Measurements from ENCODE around the gene TNS3. TPM values are rescaled to one million over a fixed set of nuclear protein-coding genes. Genes with fewer than 3 reads are reported as not detected.

The TNS3 gene
- total RNA-seq, 1 experiment from 2014 or later: 533 TPM

DNA sequence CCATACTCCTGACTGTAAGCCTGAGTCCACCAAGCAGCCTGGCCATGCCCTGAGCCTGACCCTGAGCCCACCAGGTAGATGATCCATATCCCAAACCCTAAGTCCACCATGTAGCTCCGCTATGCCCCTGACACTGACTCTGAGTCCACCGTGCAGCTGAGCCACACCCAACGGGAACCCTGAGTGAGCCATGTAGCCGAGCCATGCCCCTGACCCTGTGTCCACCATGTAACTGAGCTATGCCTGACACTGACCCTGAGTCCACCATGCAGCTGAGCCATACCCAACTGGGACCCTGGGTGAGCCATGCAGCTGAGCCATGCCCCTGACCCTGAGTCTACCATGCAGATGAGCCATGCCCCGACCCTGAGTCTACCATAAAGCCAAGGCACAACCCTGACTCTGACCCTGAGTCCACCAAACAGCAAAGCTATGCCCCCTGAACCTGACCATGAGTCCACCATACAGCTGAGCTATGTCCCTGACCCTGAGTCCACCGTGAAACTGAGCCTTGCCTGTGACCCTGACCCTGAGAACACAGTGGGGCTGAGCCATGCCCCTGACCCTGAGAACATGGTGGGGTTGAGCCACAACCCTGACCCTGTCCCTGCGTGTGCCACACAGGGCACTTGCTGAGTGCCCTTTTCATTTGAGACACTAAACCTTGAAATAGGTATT lies 299.8 kb downstream of the TNS3 start:
- no peaks in the 10 kb centered on the region for H3K4me1 ChIP-seq (ENCODE audit: control insufficient read depth, insufficient read depth, low read length)
- H3K9me3 ChIP-seq (ENCODE audit: control insufficient read depth, insufficient read depth, low read depth, low read length): no peaks in the 10 kb centered on the region
- peaks cover 64% of the 10 kb centered on the region for H3K36me3 ChIP-seq (ENCODE audit: control insufficient read depth, insufficient read depth, low read length)
- H3K27me3 ChIP-seq (ENCODE audit: control insufficient read depth, insufficient read depth, low read length): no peaks in the 10 kb centered on the region
- ChIA-PET POLR2A (no interaction called here), CTCF (no interaction called here)
- no TSS peak for BruUV-seq (replicated peaks)
- DNase-seq (ENCODE audit: low read depth, low spot score): no peak
- TF ChIP-seq SIN3A (IDR thresholded peaks at IDR 0.05; ENCODE audit: borderline replicate concordance, insufficient read depth, low read depth, low read length) (no peak), POLR2AphosphoS5 (IDR thresholded peaks at IDR 0.05; ENCODE audit: low read depth, low read length) (peak; percentile 35; the same call in 1 of the 2 replicates), TCF7L2 (IDR thresholded peaks at IDR 0.05; ENCODE audit: low read depth, low read length) (no peak)
- TF ChIP-seq, protein P1, sequence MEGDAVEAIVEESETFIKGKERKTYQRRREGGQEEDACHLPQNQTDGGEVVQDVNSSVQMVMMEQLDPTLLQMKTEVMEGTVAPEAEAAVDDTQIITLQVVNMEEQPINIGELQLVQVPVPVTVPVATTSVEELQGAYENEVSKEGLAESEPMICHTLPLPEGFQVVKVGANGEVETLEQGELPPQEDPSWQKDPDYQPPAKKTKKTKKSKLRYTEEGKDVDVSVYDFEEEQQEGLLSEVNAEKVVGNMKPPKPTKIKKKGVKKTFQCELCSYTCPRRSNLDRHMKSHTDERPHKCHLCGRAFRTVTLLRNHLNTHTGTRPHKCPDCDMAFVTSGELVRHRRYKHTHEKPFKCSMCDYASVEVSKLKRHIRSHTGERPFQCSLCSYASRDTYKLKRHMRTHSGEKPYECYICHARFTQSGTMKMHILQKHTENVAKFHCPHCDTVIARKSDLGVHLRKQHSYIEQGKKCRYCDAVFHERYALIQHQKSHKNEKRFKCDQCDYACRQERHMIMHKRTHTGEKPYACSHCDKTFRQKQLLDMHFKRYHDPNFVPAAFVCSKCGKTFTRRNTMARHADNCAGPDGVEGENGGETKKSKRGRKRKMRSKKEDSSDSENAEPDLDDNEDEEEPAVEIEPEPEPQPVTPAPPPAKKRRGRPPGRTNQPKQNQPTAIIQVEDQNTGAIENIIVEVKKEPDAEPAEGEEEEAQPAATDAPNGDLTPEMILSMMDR (IDR thresholded peaks at IDR 0.05): no peak
- TF ChIP-seq, protein P2, sequence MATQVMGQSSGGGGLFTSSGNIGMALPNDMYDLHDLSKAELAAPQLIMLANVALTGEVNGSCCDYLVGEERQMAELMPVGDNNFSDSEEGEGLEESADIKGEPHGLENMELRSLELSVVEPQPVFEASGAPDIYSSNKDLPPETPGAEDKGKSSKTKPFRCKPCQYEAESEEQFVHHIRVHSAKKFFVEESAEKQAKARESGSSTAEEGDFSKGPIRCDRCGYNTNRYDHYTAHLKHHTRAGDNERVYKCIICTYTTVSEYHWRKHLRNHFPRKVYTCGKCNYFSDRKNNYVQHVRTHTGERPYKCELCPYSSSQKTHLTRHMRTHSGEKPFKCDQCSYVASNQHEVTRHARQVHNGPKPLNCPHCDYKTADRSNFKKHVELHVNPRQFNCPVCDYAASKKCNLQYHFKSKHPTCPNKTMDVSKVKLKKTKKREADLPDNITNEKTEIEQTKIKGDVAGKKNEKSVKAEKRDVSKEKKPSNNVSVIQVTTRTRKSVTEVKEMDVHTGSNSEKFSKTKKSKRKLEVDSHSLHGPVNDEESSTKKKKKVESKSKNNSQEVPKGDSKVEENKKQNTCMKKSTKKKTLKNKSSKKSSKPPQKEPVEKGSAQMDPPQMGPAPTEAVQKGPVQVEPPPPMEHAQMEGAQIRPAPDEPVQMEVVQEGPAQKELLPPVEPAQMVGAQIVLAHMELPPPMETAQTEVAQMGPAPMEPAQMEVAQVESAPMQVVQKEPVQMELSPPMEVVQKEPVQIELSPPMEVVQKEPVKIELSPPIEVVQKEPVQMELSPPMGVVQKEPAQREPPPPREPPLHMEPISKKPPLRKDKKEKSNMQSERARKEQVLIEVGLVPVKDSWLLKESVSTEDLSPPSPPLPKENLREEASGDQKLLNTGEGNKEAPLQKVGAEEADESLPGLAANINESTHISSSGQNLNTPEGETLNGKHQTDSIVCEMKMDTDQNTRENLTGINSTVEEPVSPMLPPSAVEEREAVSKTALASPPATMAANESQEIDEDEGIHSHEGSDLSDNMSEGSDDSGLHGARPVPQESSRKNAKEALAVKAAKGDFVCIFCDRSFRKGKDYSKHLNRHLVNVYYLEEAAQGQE (IDR thresholded peaks at IDR 0.05; ENCODE audit: insufficient read depth in 1 of 2, low read depth in 2 of 2, low read length in 1 of 2): no peak
- in situ Hi-C loops (cut with HindIII; ENCODE audit: low pct_unique_long_range_greater_than_20kb, low sequenced_read_pairs) (no loop called here), intact Hi-C loops (cut with micrococcal nuclease; ENCODE audit: unreplicated experiment) (no loop called here)
- H3K27ac ChIP-seq (ENCODE audit: low read length): no peak overlapping the region
- no peak for ATAC-seq
- H3K4me3 ChIP-seq (ENCODE audit: low read depth in 2 of 2, low read length in 2 of 2): no peak overlapping the region

DNA sequence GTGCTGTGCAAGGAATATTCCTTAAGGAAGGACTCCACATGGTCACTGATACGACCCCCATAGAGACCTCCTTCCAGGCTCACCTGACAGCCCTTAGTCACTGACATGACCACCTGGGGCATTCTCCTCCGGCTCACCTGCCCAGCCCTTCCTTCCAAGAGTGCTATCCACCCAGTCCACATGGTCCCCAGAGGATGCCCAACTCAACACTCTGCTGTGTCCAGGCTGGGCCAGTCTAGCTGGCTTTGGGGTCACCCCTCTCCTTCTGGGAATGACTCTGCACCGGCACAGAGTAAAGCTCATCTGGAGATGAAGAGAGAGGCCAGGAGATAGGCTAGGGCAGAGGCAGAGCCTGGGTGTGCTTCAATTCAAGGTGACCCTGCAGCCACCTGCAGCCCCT lies 300.8 kb downstream of the TNS3 start:
- no peaks in the 10 kb centered on the region for H3K4me1 ChIP-seq (ENCODE audit: control insufficient read depth, insufficient read depth, low read length)
- H3K4me3 ChIP-seq (ENCODE audit: low read depth in 2 of 2, low read length in 2 of 2): no peak overlapping the region
- CTCF ChIA-PET: no interaction called here
- H3K27me3 ChIP-seq (ENCODE audit: control insufficient read depth, insufficient read depth, low read length): no peaks in the 10 kb centered on the region
- H3K9me3 ChIP-seq (ENCODE audit: control insufficient read depth, insufficient read depth, low read depth, low read length): no peaks in the 10 kb centered on the region
- no TSS peak for BruUV-seq (replicated peaks)
- no peak for DNase-seq (ENCODE audit: low read depth, low spot score)
- POLR2A ChIA-PET: no interaction called here
- TF ChIP-seq TCF7L2 (IDR thresholded peaks at IDR 0.05; ENCODE audit: low read depth, low read length) (no peak), SIN3A (IDR thresholded peaks at IDR 0.05; ENCODE audit: borderline replicate concordance, insufficient read depth, low read depth, low read length) (no peak), POLR2AphosphoS5 (IDR thresholded peaks at IDR 0.05; ENCODE audit: low read depth, low read length) (no peak)
- TF ChIP-seq, protein P1 (IDR thresholded peaks at IDR 0.05): no peak
- TF ChIP-seq, protein P2 (IDR thresholded peaks at IDR 0.05; ENCODE audit: insufficient read depth in 1 of 2, low read depth in 2 of 2, low read length in 1 of 2): no peak
- in situ Hi-C loops (cut with HindIII; ENCODE audit: low pct_unique_long_range_greater_than_20kb, low sequenced_read_pairs): no loop called here
- H3K27ac ChIP-seq (ENCODE audit: low read length): no peak overlapping the region
- no peak for ATAC-seq
- peaks cover 58% of the 10 kb centered on the region for H3K36me3 ChIP-seq (ENCODE audit: control insufficient read depth, insufficient read depth, low read length)
- intact Hi-C loops (cut with micrococcal nuclease; ENCODE audit: unreplicated experiment): no loop called here
